ENCODE measurements around the gene EDAR.
A peak's percentile ranks its signal among the peaks of the same experiment; 100 is the strongest.

EDAR gene

GRCh38 chr2:108942231-108942825, 46.7 kb downstream of the EDAR start:
- H3K36me3 ChIP-seq (ENCODE audit: control insufficient read depth in 1 of 2, insufficient read depth in 2 of 2, low read depth in 1 of 2, low read length in 2 of 2) = peaks cover 0 to 3% of the 10 kb centered on the region in 2 experiments
- no peak overlapping the region for H2BK12ac ChIP-seq (ENCODE audit: low read length in 2 of 2)
- no peak overlapping the region for H3K4me3 ChIP-seq (ENCODE audit: insufficient read depth in 1 of 2, low read depth in 1 of 2, low read length in 2 of 2)
- no peak overlapping the region for H3K4ac ChIP-seq (ENCODE audit: low read depth in 1 of 2, low read length in 2 of 2)
- H3K18ac ChIP-seq (ENCODE audit: low read depth in 1 of 2, low read length in 2 of 2) = no peak overlapping the region
- peaks cover 13% of the 10 kb centered on the region for H3K9me3 ChIP-seq (ENCODE audit: control insufficient read depth, low read length)
- H3K79me1 ChIP-seq (replicated peaks; ENCODE audit: low read length, poor library complexity, severe bottlenecking) = no peaks in the 10 kb centered on the region
- no peak overlapping the region for H4K8ac ChIP-seq (ENCODE audit: low read length)
- no peak overlapping the region for H2BK120ac ChIP-seq (ENCODE audit: low read depth, low read length)
- no peak overlapping the region for H3K27ac ChIP-seq (ENCODE audit: low read length, poor library complexity, severe bottlenecking)
- DNase-seq = no peak
- H3K27me3 ChIP-seq (ENCODE audit: control insufficient read depth in 1 of 2, insufficient read depth in 1 of 2, low read length in 2 of 2) = peaks cover 42 to 81% of the 10 kb centered on the region in 2 experiments
- H4K91ac ChIP-seq (ENCODE audit: low read length) = no peak overlapping the region
- no peak overlapping the region for H2BK5ac ChIP-seq (ENCODE audit: low read depth, low read length, poor library complexity, severe bottlenecking)
- no peak overlapping the region for H2AFZ ChIP-seq (ENCODE audit: low read depth, low read length)
- H3K4me2 ChIP-seq (ENCODE audit: low read length, poor library complexity, severe bottlenecking) = no peak overlapping the region
- no peak overlapping the region for H2BK15ac ChIP-seq (ENCODE audit: low read depth, poor library complexity, severe bottlenecking)
- peaks cover 2% of the 10 kb centered on the region for H3K4me1 ChIP-seq (ENCODE audit: control insufficient read depth, insufficient read depth, low read depth, low read length)
- H3K23ac ChIP-seq (ENCODE audit: low read length in 2 of 2) = no peak overlapping the region
- 93% methylated on average over 32 of the region's 34 CpGs for WGBS
- H3K14ac ChIP-seq (ENCODE audit: low read length in 2 of 2) = peak overlapping the region in 1 of 2 experiments; percentile 49
- no peak overlapping the region for H2AK5ac ChIP-seq (ENCODE audit: low read length, severe bottlenecking)
- no peak overlapping the region for H3K9ac ChIP-seq (ENCODE audit: low read length)

GRCh38 chr2:108941767-108942166, 47.3 kb downstream of the EDAR start:
- Histone ChIP-seq H3K18ac (ENCODE audit: low read depth in 1 of 2, low read length in 2 of 2) (no peak overlapping the region), H2AFZ (ENCODE audit: low read depth, low read length) (no peak overlapping the region), H2BK120ac (ENCODE audit: low read depth, low read length) (no peak overlapping the region), H2BK5ac (ENCODE audit: low read depth, low read length, poor library complexity, severe bottlenecking) (no peak overlapping the region), H3K9me3 (ENCODE audit: control insufficient read depth, low read length) (peaks cover 8% of the 10 kb centered on the region), H4K8ac (ENCODE audit: low read length) (no peak overlapping the region), H3K14ac (ENCODE audit: low read length in 2 of 2) (no peak overlapping the region), H3K4me1 (ENCODE audit: control insufficient read depth, insufficient read depth, low read depth, low read length) (peaks cover 4% of the 10 kb centered on the region), H2BK15ac (ENCODE audit: low read depth, poor library complexity, severe bottlenecking) (no peak overlapping the region), H2BK12ac (ENCODE audit: low read length in 2 of 2) (no peak overlapping the region), H4K91ac (ENCODE audit: low read length) (no peak overlapping the region), H2AK5ac (ENCODE audit: low read length, severe bottlenecking) (no peak overlapping the region), H3K79me1 (replicated peaks; ENCODE audit: low read length, poor library complexity, severe bottlenecking) (no peaks in the 10 kb centered on the region), H3K27ac (ENCODE audit: low read length, poor library complexity, severe bottlenecking) (no peak overlapping the region), H3K23ac (ENCODE audit: low read length in 2 of 2) (no peak overlapping the region), H3K4me2 (ENCODE audit: low read length, poor library complexity, severe bottlenecking) (no peak overlapping the region), H3K36me3 (ENCODE audit: control insufficient read depth in 1 of 2, insufficient read depth in 2 of 2, low read depth in 1 of 2, low read length in 2 of 2) (peaks cover 0 to 3% of the 10 kb centered on the region in 2 experiments), H3K4me3 (ENCODE audit: insufficient read depth in 1 of 2, low read depth in 1 of 2, low read length in 2 of 2) (no peak overlapping the region), H3K27me3 (ENCODE audit: control insufficient read depth in 1 of 2, insufficient read depth in 1 of 2, low read length in 2 of 2) (peaks cover 47 to 86% of the 10 kb centered on the region in 2 experiments), H3K4ac (ENCODE audit: low read depth in 1 of 2, low read length in 2 of 2) (no peak overlapping the region), H3K9ac (ENCODE audit: low read length) (no peak overlapping the region)
- WGBS = 87% methylated on average over 9 of the region's 9 CpGs
- DNase-seq = no peak

- Histone ChIP-seq H3K4me2 (ENCODE audit: low read length, poor library complexity, severe bottlenecking) (no peak overlapping the region), H3K4me1 (ENCODE audit: control insufficient read depth, insufficient read depth, low read depth, low read length) (peaks cover 8% of the 10 kb centered on the region), H3K9me3 (ENCODE audit: control insufficient read depth, low read length) (peaks cover 2% of the 10 kb centered on the region), H3K79me1 (replicated peaks; ENCODE audit: low read length, poor library complexity, severe bottlenecking) (no peaks in the 10 kb centered on the region), H2BK120ac (ENCODE audit: low read depth, low read length) (no peak overlapping the region), H3K36me3 (ENCODE audit: control insufficient read depth in 1 of 2, insufficient read depth in 2 of 2, low read depth in 1 of 2, low read length in 2 of 2) (peaks cover 0 to 3% of the 10 kb centered on the region in 2 experiments), H4K8ac (ENCODE audit: low read length) (no peak overlapping the region), H3K4ac (ENCODE audit: low read depth in 1 of 2, low read length in 2 of 2) (no peak overlapping the region), H3K4me3 (ENCODE audit: insufficient read depth in 1 of 2, low read depth in 1 of 2, low read length in 2 of 2) (no peak overlapping the region), H3K18ac (ENCODE audit: low read depth in 1 of 2, low read length in 2 of 2) (no peak overlapping the region), H2BK15ac (ENCODE audit: low read depth, poor library complexity, severe bottlenecking) (no peak overlapping the region), H4K91ac (ENCODE audit: low read length) (no peak overlapping the region), H3K9ac (ENCODE audit: low read length) (no peak overlapping the region), H2AFZ (ENCODE audit: low read depth, low read length) (no peak overlapping the region), H3K14ac (ENCODE audit: low read length in 2 of 2) (no peak overlapping the region), H2AK5ac (ENCODE audit: low read length, severe bottlenecking) (no peak overlapping the region), H2BK12ac (ENCODE audit: low read length in 2 of 2) (no peak overlapping the region), H2BK5ac (ENCODE audit: low read depth, low read length, poor library complexity, severe bottlenecking) (no peak overlapping the region), H3K23ac (ENCODE audit: low read length in 2 of 2) (no peak overlapping the region), H3K27ac (ENCODE audit: low read length, poor library complexity, severe bottlenecking) (no peak overlapping the region), H3K27me3 (ENCODE audit: control insufficient read depth in 1 of 2, insufficient read depth in 1 of 2, low read length in 2 of 2) (peaks cover 51 to 90% of the 10 kb centered on the region in 2 experiments)
- DNase-seq = no peak
- 71% methylated on average over 8 of the region's 8 CpGs for WGBS
These were observed 47.8 kb downstream of the EDAR start for GRCh38 chr2:108941161-108941665.

- WGBS = 92% methylated on average over 12 of the region's 13 CpGs
- H3K23ac ChIP-seq (ENCODE audit: low read length in 2 of 2) = no peak overlapping the region
These were observed 48.9 kb downstream of the EDAR start for GRCh38 chr2:108940156-108940555.

More at GRCh38 chr2:108940156-108940555, 48.9 kb downstream of the EDAR start:
- H3K9ac ChIP-seq (ENCODE audit: low read length) = no peak overlapping the region
- no peak overlapping the region for H4K91ac ChIP-seq (ENCODE audit: low read length)
- H3K4me1 ChIP-seq (ENCODE audit: control insufficient read depth, insufficient read depth, low read depth, low read length) = peaks cover 16% of the 10 kb centered on the region
- no peak overlapping the region for H2BK5ac ChIP-seq (ENCODE audit: low read depth, low read length, poor library complexity, severe bottlenecking)
- H3K27ac ChIP-seq (ENCODE audit: low read length, poor library complexity, severe bottlenecking) = no peak overlapping the region
- H3K4me2 ChIP-seq (ENCODE audit: low read length, poor library complexity, severe bottlenecking) = no peak overlapping the region
- no peak overlapping the region for H4K8ac ChIP-seq (ENCODE audit: low read length)
- H3K4ac ChIP-seq (ENCODE audit: low read depth in 1 of 2, low read length in 2 of 2) = no peak overlapping the region
- no peak overlapping the region for H2BK120ac ChIP-seq (ENCODE audit: low read depth, low read length)
- H3K14ac ChIP-seq (ENCODE audit: low read length in 2 of 2) = no peak overlapping the region
- peaks cover 0 to 3% of the 10 kb centered on the region in 2 experiments for H3K36me3 ChIP-seq (ENCODE audit: control insufficient read depth in 1 of 2, insufficient read depth in 2 of 2, low read depth in 1 of 2, low read length in 2 of 2)
- H2BK15ac ChIP-seq (ENCODE audit: low read depth, poor library complexity, severe bottlenecking) = no peak overlapping the region
- H3K9me3 ChIP-seq (ENCODE audit: control insufficient read depth, low read length) = no peaks in the 10 kb centered on the region
- H2BK12ac ChIP-seq (ENCODE audit: low read length in 2 of 2) = no peak overlapping the region
- no peak overlapping the region for H2AK5ac ChIP-seq (ENCODE audit: low read length, severe bottlenecking)
- H3K4me3 ChIP-seq (ENCODE audit: insufficient read depth in 1 of 2, low read depth in 1 of 2, low read length in 2 of 2) = no peak overlapping the region
- no peaks in the 10 kb centered on the region for H3K79me1 ChIP-seq (replicated peaks; ENCODE audit: low read length, poor library complexity, severe bottlenecking)
- no peak for DNase-seq
- no peak overlapping the region for H2AFZ ChIP-seq (ENCODE audit: low read depth, low read length)
- no peak overlapping the region for H3K18ac ChIP-seq (ENCODE audit: low read depth in 1 of 2, low read length in 2 of 2)
- H3K27me3 ChIP-seq (ENCODE audit: control insufficient read depth in 1 of 2, insufficient read depth in 1 of 2, low read length in 2 of 2) = peaks cover 58 to 92% of the 10 kb centered on the region in 2 experiments

Data from mesenchymal stem cell (in vitro differentiated cells and primary cell).